NAMALWA (cell line): ENCODE data around the gene WAC.
"Not testable (repeated sequence)": the region's sequence is repeated elsewhere in the genome, so short reads cannot be mapped to it uniquely, and the experiment has no call there.

ENCODE experiments used
- DNase-seq: peaks from one replicate; pipeline ENCODE4 v3.0.0-alpha.2; 2015; ENCODE audit warnings: low spot score

WAC gene

GRCh38 chr10:28569506-28570159, 36.7 kb downstream of the WAC start:
- no peak for DNase-seq

GRCh38 chr10:28570598-28570997, 37.7 kb downstream of the WAC start:
- no peak for DNase-seq

DNA sequence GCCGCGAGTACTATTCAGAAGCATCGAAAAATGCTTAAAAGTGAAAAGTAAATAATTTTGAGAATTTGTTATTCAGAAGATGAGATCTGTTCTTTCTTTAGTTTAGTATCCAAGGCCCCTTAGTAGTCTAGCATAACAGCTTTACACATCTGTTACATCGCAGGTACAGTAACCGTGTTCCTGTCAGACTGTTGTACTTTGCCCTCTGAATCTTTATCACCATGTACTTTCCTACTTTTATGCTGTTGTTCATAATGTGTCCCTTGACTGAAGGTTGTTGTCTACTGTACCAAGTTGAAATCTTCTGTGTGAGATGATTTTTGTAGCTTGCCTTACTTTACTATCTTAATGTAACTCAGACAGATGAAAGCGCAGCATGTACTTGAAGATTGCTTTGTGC, 38.3 kb downstream of the WAC start:
- DNase-seq = no peak

GRCh38 chr10:28574214-28574613, 41.3 kb downstream of the WAC start:
- not testable (repeated sequence) for DNase-seq

- DNase-seq = no peak
Observed at GRCh38 chr10:28575852-28576251, 42.9 kb downstream of the WAC start.

GRCh38 chr10:28577506-28577905, 44.6 kb downstream of the WAC start:
- no peak for DNase-seq

- DNase-seq = no peak
Observed at GRCh38 chr10:28578454-28578853, 45.5 kb downstream of the WAC start.

DNA sequence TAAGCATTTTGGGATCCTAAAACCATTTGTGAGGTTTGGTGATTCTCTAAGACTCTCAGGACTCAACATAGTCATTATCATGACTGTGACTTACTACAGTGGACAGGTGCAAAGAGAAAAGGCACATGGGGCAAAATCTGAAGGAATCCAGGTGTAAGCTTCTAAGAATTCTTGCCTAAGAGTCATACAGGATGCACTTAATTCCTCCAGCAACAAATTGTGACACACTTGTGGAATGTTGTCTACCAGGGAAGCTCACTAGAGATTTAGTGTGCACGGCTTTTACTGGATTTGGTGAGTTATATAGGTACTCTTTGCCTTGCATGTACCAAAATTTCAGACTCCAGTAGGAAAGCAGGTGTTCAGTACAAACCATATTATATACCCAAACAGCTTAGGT, 47.9 kb downstream of the WAC start:
- no peak for DNase-seq

DNA sequence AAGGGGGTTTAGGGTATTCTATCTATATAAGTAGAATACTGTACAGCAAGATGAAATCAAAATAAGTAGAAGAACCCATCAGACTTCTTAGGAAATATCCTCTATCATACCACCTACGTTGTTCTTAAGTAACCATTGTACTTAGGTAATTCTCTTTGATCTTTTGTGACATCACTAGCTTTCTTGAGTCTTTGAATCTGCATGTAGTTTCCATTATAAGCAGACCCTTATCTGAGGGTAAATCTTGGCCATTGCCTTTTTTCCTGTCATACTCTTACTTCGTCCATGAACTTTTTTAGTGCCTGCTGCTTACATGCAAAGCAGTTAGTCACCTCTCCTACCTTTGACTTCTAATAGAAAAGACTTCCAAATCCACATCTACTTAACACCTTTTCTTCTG, 49.0 kb downstream of the WAC start:
- DNase-seq = no peak

GRCh38 chr10:28585076-28585475, 52.2 kb downstream of the WAC start:
- no peak for DNase-seq

- DNase-seq = no peak
Observed at GRCh38 chr10:28586176-28586575, 53.3 kb downstream of the WAC start.

- DNase-seq = no peak
Observed at GRCh38 chr10:28587270-28587969, 54.5 kb downstream of the WAC start.

- DNase-seq = no peak
Observed at GRCh38 chr10:28587970-28588290, 55.0 kb downstream of the WAC start.

GRCh38 chr10:28592953-28593352, 60.0 kb downstream of the WAC start:
- DNase-seq = no peak

- no peak for DNase-seq
Observed at GRCh38 chr10:28593811-28594210, 60.9 kb downstream of the WAC start.

DNA sequence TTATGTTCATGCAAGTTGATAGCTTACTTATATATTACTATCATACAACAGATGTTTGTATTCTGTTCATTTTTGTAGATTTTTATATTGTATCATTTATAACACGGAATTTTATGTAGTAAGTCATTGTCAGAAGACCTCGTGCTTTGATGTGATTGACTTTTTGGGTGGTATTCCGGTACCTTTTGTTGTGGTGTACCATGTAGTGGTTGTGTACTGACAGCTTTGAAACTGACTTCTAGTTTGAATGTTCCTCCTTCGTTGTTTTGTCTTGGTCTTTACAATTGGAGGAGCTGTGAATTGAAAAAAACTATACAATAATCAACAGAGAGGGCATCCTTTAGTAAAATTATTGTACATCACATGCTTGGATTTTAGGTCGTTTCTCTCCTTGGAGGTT, 61.5 kb downstream of the WAC start:
- no peak for DNase-seq

GRCh38 chr10:28595613-28596012, 62.7 kb downstream of the WAC start:
- DNase-seq = no peak

DNA sequence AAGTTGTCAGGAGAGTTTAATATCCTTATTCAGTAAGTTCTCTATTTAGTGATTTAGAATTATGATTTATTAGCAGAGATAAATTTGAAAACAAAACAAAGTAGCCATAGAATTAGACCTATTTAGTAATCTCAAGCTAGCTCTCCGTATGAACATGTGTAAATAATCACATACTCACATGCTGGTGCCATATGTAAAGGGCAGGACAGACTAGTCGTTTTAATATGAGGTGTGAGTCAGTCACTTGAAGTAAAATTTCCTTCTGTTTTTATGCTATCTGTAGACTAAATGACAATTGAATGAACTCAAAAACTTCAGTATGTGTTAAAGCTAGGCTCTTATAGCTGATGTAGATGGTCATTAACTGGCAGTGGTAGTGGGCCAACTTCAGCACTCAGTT, 67.1 kb downstream of the WAC start:
- DNase-seq = no peak

DNA sequence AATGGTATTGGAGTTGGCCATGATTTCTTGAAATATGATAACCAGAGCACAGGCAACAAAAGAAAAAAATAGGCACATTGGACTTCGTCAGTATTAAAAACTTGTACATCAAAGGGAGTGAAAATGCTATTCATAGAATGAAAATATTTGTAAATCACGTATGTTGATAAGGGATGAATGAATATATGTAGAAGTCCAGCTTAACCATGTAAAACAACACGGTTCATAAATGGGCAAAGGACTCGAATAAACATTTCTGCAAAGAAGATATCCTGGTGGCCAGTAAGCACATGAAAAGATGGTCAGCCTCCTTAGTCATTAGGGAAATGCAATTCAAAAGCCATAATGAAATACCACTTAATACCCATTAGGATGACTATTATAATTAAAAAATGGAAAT, 68.1 kb downstream of the WAC start:
- DNase-seq = no peak

DNA sequence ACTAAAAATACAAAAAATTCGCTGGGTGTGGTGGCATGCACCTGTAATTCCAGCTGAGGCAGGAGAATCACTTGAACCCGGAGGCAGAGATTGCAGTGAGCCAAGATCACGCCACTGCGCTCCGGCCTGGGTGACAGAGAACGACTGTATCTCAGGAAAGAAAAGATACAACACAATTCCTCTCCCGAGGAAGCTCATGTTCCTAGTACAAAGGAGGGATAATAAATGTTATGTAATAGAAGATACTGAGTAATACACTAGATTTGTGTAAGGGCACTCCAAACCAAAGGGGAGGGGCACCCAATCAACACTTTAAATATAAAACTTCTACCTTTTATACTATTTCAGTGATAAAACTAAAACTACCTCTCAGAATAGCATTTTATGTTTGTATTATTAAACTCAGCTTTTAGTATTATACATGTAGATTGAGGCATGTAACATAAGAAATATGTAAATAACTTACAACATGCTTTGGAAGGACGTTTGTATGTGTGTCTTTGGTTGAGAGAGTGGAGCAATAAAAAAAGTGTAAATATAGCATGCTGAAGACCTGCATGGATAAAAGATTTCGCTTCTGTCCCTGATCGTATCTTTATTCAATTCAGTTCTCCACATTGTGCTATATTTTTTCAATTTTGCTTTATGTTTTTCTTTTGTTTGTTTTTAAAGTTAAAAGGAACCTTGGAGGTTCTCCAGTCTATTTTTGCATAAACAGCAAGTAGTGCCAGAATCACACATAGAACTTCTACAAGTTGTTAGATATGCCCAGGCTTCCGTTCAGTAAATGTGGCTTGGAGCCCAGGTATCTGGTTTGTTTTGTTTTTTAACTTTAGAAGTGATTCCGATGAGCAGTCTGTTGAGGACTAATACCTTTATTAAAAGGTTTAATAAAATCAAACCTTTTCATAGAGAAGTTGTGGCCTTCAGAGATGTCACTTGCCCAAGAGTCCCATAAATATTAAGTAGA, 71.9 kb downstream of the WAC start:
- no peak for DNase-seq

GRCh38 chr10:28606568-28606967, 73.7 kb downstream of the WAC start:
- DNase-seq = no peak

DNA sequence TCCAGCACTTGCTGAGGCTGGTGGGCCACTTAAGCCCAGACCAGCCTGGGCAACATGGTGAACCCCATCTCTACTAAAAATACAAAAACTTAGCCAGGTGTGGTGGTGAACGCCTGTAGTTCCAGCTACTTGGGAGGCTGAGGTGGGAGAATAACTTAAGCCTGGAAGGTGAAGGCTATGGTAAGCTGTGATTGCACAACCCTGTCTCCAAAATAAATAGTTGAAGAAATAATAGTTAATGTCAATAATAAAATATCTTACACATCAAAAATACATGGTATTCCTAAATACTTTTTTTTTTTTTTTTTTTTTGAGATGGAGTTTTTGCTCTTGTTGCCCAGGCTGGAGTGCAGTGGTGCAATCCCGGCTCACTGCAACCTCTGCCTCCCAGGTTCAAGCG, 76.7 kb downstream of the WAC start:
- not testable (repeated sequence) for DNase-seq

DNA sequence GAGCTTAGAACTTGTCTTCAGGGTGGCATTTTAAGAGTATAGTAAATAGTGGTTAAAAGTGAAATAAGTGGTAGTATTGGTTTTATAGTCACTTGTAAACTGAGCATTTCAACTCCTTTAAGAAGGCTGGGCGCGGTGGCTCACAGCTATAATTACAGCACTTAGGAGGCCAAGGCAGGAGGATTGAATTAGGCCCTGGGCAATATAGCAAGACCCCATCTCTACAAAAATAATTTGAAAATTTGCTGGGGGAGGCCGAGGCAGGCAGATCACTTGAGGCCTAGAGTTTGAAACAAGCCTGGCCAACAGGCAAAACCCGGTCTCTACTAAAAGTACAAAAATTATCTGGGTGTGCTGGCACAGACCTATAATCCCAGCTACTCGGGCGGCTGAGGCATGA, 80.0 kb downstream of the WAC start:
- no peak for DNase-seq
